ENCODE data around the gene ARHGAP18. TPM values are rescaled to one million over a fixed set of nuclear protein-coding genes. Genes with fewer than 3 reads are reported as not detected.

Gene ARHGAP18
- total and polyA plus RNA-seq, 8 donors: 8.2 to 41.0 (median 27.2) TPM

DNA sequence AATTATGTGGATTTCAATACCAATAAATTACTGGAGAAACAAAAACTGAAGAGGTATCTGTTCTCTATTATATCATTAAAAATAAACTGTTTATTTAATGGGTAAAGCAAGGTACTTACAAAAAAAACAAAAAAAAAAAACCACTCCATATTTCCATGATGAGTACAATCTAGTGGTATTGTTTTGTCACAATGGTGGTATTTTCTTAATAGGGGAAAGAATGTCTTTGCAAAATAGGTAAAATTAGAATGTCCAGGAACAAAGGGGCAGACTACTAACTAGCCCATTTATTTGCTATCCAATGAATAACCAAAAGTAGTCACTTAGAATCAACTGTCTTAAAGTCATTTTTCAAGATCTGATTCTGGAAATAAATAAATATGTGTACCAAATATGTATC is 92.0 kb downstream of the ARHGAP18 start:
- TF ChIP-seq CTCF (IDR thresholded peaks at IDR 0.05): no peak
- intact Hi-C loops (cut with DNase I): no loop called here
- Histone ChIP-seq H3K4me1 (no peaks in the 10 kb centered on the region), H3K27ac (no peak overlapping the region), H3K27me3 (no peaks in the 10 kb centered on the region), H3K9me3 (no peaks in the 10 kb centered on the region), H3K36me3 (peaks cover 0 to 16% (median 2%) of the 10 kb centered on the region in 3 donors), H3K4me3 (no peak overlapping the region)
- no peak for DNase-seq
- ATAC-seq: no peak
- no peak for FAIRE-seq

GRCh38 chr6:129615496-129615895 is 94.5 kb downstream of the ARHGAP18 start:
- FAIRE-seq (no peak), ATAC-seq (no peak), DNase-seq (no peak)
- TF ChIP-seq CTCF (IDR thresholded peaks at IDR 0.05): no peak
- Histone ChIP-seq H3K4me3 (no peak overlapping the region), H3K36me3 (peaks cover 0 to 25% (median 2%) of the 10 kb centered on the region in 3 donors), H3K27ac (no peak overlapping the region), H3K9me3 (no peaks in the 10 kb centered on the region), H3K27me3 (no peaks in the 10 kb centered on the region), H3K4me1 (no peaks in the 10 kb centered on the region)
- intact Hi-C loops (cut with DNase I): no loop called here
- 74 to 94% methylated on average over 3 of the region's 3 CpGs for WGBS, 2 donors

DNA sequence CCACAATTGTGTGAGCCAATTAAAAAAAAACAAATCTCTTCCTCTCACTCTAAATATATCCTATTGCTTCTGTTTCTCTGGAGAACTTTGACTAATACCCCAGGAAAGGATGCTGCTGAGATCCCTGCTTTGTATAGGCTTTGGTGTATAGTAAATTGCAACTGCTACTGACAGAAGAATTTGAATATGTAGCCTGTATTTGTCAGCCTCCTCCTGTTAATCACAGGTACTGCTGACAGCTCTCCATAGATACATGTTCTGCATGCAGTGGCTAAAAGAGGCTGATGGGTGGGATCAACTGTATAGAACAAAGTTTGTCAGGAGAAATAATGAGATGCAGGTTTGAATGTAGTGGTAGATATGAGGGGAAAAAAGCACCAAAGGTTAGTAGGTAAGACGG is 95.0 kb downstream of the ARHGAP18 start:
- no peak for DNase-seq
- FAIRE-seq: no peak
- intact Hi-C loops (cut with DNase I): no loop called here
- Histone ChIP-seq H3K27me3 (no peaks in the 10 kb centered on the region), H3K9me3 (no peaks in the 10 kb centered on the region), H3K36me3 (peaks cover 2 to 25% (median 2%) of the 10 kb centered on the region in 3 donors), H3K4me3 (no peak overlapping the region), H3K27ac (no peak overlapping the region), H3K4me1 (no peaks in the 10 kb centered on the region)
- no peak for ATAC-seq
- TF ChIP-seq CTCF (IDR thresholded peaks at IDR 0.05): no peak
- 85 to 88% methylated on average over 1 of the region's 1 CpG for WGBS, 2 donors

DNA sequence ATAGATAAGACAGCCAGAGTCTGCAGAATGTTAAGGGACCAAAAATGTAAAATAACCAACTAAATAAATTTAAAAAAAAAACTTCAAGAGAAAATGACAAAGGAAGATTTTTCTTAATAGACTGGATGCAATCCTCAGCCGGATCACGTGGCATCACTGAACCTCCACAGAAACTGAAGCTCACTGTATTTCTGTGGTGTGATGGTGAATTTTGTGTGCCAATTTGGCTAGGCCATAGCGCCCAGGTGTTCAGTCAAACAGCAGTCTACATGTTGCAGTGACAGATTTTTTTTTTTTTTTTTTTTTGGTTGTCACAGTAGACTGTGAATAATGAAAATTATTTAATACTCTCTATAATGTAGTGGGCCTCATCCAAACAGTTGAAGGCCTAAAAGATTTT is 95.5 kb downstream of the ARHGAP18 start:
- H3K36me3 ChIP-seq: peaks cover 2 to 30% (median 2%) of the 10 kb centered on the region in 3 donors
- no peak for FAIRE-seq
- DNase-seq: no peak
- ATAC-seq: no peak
- H3K27me3 ChIP-seq: no peaks in the 10 kb centered on the region
- H3K4me1 ChIP-seq: no peaks in the 10 kb centered on the region
- TF ChIP-seq CTCF (IDR thresholded peaks at IDR 0.05): no peak
- intact Hi-C loops (cut with DNase I): no loop called here
- H3K27ac ChIP-seq: no peak overlapping the region
- H3K4me3 ChIP-seq: no peak overlapping the region
- no peaks in the 10 kb centered on the region for H3K9me3 ChIP-seq
- 91 to 92% methylated on average over 3 of the region's 3 CpGs for WGBS, 2 donors

- no peak for FAIRE-seq
- no peaks in the 10 kb centered on the region for H3K4me1 ChIP-seq
- no peak for TF ChIP-seq CTCF (IDR thresholded peaks at IDR 0.05)
- peaks cover 2 to 27% (median 2%) of the 10 kb centered on the region in 3 donors for H3K36me3 ChIP-seq
- DNase-seq: no peak
- H3K27me3 ChIP-seq: no peaks in the 10 kb centered on the region
- intact Hi-C loops (cut with DNase I): no loop called here
- no peak for ATAC-seq
- no peak overlapping the region for H3K4me3 ChIP-seq
- H3K27ac ChIP-seq: no peak overlapping the region
- no peaks in the 10 kb centered on the region for H3K9me3 ChIP-seq
Observed at GRCh38 chr6:129612440-129612839, 97.5 kb downstream of the ARHGAP18 start.
